HK-2 (cell line): Measurements from ENCODE around the gene TMEM208.

Experiments
- DNase-seq: peaks from one replicate; pipeline ENCODE4 v3.0.0-alpha.2; 2018; ENCODE audit not compliant: unreplicated experiment

TMEM208 gene

DNA sequence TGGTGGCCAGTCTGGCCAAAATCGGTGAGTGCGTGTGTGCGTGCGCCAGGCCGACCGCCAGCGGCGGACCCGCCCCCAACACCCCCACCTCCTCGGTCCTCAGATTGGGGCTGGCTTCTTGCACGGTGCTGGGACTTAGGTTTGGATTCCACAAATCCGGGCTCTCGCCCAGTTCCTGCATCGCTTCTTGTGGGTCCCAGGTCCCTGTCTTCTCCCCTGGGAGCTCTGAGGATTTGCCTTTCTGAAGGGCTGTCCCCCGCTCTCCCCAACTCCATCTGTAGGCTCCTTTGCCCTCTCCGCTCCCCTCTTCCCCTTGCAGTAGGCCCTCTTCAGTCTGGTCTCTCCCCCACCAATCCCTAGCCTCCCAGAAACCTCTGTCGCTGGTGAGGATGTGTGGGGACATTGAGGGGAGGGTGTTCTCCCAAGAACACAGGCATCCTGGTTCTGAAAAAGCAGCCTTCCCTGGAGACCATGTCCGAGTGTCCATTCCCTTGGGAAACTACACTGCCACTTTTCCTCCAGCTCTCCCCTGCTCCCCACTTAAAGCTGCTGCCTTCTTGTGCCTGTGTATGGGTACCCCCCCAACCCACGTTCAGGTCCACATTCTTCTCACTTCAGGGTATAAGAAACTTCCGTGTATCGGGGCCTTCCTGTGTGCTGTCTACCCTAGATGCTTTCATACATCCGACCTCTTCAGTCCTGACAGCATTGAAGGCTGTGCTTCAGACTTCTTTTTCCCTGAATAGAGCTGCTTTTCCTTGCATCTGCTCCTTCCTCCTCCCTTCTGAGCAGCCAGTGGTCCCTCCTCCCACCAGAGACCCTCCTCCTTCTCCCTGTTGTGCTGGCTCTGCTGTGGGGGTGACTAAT lies 22.5 kb downstream of the TMEM208 start:
- no peak for DNase-seq

DNA sequence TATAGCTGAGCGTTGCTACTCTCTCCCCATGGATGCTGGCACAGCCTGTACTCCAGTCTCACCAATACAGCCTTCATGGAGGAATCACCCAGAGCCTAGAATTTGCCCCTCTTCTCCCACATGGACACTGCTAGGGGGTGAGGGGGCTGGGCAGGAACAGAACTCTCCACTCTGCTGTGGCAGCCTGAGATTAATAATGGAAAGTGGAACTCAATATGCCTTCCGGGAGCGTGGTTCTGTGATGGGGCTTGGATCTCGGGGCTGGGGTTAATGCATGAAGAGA lies 23.1 kb downstream of the TMEM208 start:
- no peak for DNase-seq

GRCh38 chr16:67252609-67253497 lies 25.9 kb downstream of the TMEM208 start:
- DNase-seq, result no peak

- no peak for DNase-seq
These were observed 28.0 kb downstream of the TMEM208 start for GRCh38 chr16:67254801-67255552.

- DNase-seq, result no peak
These were observed 28.8 kb downstream of the TMEM208 start for GRCh38 chr16:67255553-67256221.

- DNase-seq, result no peak
These were observed 29.8 kb downstream of the TMEM208 start for GRCh38 chr16:67256701-67257230.

DNA sequence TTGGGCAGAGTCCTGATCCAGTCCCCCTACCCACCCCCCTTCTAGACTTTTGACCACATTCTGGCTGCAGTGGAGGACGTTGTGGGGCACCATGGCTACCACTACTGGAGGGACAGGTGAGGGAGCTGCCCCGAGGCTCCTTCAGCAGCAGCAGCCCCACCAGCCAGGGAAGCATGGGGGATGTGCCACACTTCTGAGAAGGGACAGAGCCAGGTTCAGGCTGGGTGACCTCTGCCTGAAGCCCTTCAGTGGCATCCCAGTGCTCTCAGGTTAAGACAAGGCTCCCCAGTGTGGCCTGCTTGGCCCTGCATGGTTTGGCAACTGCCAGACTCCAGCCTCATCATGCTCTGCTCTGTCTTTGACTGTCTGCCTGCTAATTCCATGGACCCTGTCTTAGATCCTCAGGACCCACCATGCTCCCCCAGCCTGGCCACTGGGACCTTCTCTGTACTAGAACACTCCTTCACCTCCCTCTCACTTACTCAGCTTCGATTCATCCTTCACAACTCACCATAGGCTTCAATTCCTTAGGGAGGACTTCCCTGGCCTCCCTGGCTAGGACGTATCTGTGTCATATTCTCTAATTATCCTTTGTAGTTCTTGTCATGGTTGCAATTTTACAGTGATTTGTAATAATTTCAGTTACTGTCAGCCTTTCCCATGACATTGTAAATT lies 30.7 kb downstream of the TMEM208 start:
- DNase-seq, result no peak

DNA sequence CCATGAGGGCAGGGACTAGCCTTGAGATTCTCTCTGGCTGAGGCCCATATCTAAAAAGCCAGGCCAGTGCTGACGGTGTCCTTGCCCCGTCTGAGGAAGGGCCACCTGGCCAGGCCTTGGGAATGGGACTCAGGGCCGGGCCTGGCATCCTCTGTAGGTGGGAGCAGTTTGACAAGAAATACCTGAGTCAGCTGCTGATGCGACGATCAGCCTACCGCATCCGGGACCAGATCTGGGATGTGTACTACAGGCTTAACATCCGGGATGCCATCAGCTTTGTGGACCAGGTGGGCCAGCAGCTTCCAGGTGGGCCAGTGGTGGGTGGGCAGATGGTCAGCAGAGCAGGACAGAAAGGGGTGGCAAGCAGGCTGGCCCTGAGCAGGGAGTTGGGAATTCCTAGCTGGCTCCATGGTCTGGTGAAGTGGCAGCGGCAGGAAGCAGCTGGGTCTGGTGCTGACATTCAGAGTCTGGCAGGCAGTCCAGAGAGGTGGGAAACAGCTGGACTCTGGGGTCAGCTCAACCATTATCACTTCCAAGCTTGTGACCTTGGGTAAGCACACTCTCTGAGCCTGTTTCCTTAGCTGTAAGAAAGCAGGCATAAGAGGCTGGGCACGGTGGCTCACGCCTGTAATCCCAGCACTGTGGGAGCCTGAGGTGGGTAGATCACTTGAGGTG lies 31.4 kb downstream of the TMEM208 start:
- no peak for DNase-seq

DNA sequence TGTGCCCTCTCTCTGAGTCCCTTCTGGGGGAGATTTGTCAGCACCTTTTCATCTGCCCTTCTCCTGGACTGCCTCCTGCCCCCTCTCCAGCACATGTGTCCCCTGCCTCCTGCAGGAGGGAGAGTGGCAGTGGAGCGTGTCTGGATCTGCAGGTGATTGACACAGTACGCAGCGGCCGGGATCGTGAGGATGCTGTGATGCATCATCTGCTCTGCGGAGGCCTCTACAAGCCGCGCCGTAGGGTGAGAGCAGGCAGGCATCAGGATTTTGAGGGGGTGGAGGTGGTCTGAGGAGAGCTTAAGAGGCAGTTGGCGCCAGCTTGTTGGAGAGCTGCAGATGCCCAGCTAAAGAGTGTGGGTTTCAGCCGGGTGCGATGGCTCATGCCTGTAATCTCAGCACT lies 32.8 kb downstream of the TMEM208 start:
- no peak for DNase-seq

GRCh38 chr16:67260426-67261063 lies 33.6 kb downstream of the TMEM208 start:
- no peak for DNase-seq

GRCh38 chr16:67263201-67263600 lies 36.3 kb downstream of the TMEM208 start:
- no peak for DNase-seq

GRCh38 chr16:67264277-67264676 lies 37.3 kb downstream of the TMEM208 start:
- no peak for DNase-seq

DNA sequence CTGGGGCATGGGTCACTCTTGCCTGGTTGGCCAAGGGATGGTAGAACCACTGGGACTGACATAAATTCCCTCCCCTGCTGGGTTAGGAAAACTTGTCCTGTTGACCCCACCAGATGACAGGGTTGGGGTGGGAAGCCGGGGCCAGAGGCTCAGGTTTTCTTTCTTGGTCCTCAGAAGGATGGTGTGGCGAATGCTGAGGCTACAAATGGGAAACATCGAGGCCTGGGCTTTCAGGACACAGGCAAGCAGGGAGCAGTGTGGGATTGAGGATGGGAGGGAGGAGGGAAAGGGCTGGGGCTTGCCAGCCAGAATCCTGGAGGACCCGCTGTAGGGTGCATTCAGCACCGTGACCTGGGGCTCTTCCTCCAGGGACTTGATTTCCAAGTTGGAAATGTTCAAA lies 37.9 kb downstream of the TMEM208 start:
- no peak for DNase-seq

GRCh38 chr16:67265834-67266233 lies 38.9 kb downstream of the TMEM208 start:
- no peak for DNase-seq

DNA sequence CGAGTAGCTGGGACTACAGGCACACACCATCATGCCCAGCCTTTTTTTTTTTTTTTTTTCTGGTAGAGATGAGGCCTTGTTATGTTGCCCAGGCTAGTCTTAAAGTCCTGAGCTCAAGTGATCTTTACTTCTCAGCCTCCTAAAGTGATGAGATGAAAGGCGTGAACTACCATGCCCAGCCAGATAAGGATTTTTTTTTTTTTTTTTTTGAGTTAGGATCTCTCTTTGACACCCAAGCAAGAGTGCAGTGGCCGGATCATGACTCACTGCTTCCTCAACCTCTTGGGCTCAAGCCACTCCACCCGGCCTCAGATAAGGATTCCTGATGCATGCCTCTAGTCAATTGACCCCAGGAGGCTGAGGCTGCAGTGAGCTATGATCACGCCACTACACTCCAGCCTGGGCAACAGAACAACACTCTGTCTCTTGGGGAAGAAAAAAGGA lies 41.2 kb downstream of the TMEM208 start:
- DNase-seq, result peak; percentile 89

GRCh38 chr16:67269766-67270165 lies 42.8 kb downstream of the TMEM208 start:
- peak; percentile 84 for DNase-seq

DNA sequence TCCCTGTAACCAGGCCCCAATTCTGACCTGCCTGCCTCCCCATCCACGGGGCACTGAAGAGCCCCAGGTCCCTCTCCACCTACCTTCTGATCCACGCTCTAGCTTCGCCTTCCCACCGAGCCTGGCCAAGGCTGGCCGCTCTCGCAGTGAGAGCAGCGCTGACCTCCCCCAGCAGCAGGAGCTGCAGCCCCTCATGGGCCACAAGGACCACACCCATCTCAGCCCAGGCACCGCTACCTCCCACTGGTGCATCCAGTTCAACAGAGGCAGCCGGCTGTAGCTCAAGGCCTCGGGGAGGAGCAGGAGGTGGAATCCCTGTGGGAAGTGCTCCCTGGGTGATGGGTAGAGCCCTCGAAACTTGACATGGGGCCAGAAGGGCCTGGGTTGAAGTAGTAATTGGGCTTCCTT lies 44.0 kb downstream of the TMEM208 start:
- DNase-seq, result no peak

GRCh38 chr16:67271446-67271845 lies 44.5 kb downstream of the TMEM208 start:
- no peak for DNase-seq

DNA sequence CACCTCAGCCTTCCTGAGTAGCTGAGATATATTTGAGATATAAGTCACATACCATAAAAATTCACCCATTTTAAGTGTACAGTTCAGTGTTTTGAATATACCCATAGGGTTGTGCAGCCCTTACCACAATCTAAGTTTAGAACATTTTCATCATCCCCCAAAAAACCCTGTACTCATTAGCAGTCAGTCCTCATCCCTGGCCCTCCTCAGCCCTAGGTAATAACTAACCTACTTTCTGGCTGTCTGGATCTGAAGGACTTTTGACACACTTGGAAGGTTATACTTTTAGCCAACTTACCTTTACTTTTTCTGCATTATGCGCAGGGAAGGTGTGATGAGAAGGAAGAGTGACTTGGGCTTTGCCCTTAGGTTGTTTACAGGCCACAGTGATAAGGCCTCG lies 48.4 kb downstream of the TMEM208 start:
- DNase-seq, result no peak
